Parathyroid adenoma (tissue), 2 donors: ENCODE results near the gene CLN5.

ENCODE experiments used
- H2AFZ ChIP-seq: fragments of 300-600 bp; sonication (generic); one replicate; pipeline ENCODE4 v1.7.0; 2017; ENCODE audit warnings: antibody characterized with exemption, mild to moderate bottlenecking
- H3K27ac ChIP-seq: fragments of 300-600 bp; sonication (generic); one replicate; pipeline ENCODE4 v1.7.0; 2017
- H3K27me3 ChIP-seq: fragments of 300-600 bp; sonication (generic); one replicate; pipeline ENCODE4 v1.7.0; 2017; ENCODE audit warnings: low read length; ENCODE audit not compliant: control insufficient read depth, insufficient read depth
- H3K36me3 ChIP-seq: fragments of 300-600 bp; sonication (generic); one replicate; pipeline ENCODE4 v1.7.0; 2017; ENCODE audit warnings: low read length; ENCODE audit not compliant: control insufficient read depth, insufficient read depth
- H3K4me1 ChIP-seq: fragments of 300-600 bp; sonication (generic); one replicate; pipeline ENCODE4 v1.7.0; 2017; ENCODE audit warnings: control low read depth
- H3K4me2 ChIP-seq: fragments of 300-600 bp; sonication (generic); one replicate; pipeline ENCODE4 v1.7.0; 2017; ENCODE audit warnings: low read length
- H3K4me3 ChIP-seq: fragments of 300-600 bp; sonication (generic); one replicate; pipeline ENCODE4 v1.7.0; 2017; ENCODE audit warnings: low read depth, low read length
- H3K79me2 ChIP-seq: fragments of 300-600 bp; sonication (generic); one replicate; pipeline ENCODE4 v1.7.0; 2017; ENCODE audit warnings: control low read depth
- H3K9ac ChIP-seq: fragments of 300-600 bp; sonication (generic); one replicate; pipeline ENCODE4 v1.7.0; 2017; ENCODE audit warnings: mild to moderate bottlenecking
- H3K9me3 ChIP-seq: fragments of 300-600 bp; sonication (generic); one replicate; pipeline ENCODE4 v1.7.0; 2017; ENCODE audit warnings: low read length; ENCODE audit not compliant: control insufficient read depth
- TF ChIP-seq, protein P1 (sequence below): fragments of 300-600 bp; sonication (generic); IDR thresholded peaks from one replicate; pipeline ENCODE4 v1.7.0; 2017; ENCODE audit warnings: antibody characterized with exemption, mild to moderate bottlenecking
- donor health status: primary hyperparathyroidism.

The CLN5 gene

DNA sequence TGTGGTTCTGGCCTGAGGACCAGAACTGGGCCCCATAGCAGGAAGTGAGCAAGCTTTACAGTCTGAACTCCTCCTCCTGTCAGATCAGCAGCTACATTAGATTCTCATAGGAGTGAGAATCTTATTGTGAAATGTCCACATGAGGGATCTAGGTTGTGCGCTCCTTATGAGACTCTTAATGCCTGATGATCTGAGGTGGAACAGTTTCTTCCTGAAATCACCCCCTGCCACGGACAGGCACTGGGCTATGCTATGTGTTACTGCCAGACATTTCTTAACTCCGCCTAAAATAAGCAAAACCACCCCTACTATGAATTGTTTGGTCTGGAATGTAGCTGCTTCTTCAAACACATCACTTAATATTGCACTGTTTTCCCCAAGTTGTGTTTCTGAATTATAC, 30.5 kb downstream of the CLN5 start:
- H3K27ac ChIP-seq, result no peak overlapping the region
- H3K9me3 ChIP-seq, result no peaks in the 10 kb centered on the region

DNA sequence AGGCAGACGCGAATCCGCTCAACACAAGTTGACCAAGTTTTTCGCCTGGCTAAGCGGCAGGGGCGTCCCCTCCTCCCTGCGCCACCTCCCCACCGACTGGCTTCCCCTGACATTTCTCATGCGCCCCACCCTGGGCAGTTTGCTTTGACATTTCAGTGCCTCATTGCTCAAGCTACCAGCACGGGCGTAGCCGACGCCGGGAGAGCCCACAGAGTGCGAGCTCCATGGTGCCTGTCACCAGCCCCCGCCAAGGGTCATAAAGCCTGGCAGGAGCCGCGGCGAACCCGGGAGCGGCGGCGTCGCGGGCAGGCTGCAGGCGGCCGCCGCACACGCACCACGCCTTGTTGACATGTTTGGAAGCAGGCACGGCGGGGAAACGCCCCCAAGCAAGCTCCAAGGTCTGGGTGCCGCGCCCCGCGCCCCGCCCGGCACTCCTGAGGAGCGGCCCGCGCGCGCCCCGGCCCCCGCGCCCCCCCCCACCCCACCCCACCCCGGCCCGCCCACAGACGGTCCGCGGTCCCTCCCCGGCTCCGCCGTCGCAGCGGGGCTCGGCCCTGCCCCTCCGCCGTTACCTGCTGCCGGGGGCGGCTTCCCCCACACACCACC, 34.5 kb downstream of the CLN5 start:
- H2AFZ ChIP-seq, result peak overlapping the region; percentile 96
- no peaks in the 10 kb centered on the region for H3K36me3 ChIP-seq
- peak overlapping the region; percentile 87 for H3K4me2 ChIP-seq
- H3K4me3 ChIP-seq, result peak overlapping the region; percentile 91
- peak overlapping the region; percentile 91 for H3K9ac ChIP-seq
- peak overlapping the region; percentile 90 for H3K27ac ChIP-seq
- no peaks in the 10 kb centered on the region for H3K4me1 ChIP-seq
- H3K27me3 ChIP-seq, result no peaks in the 10 kb centered on the region
- H3K79me2 ChIP-seq, result peaks cover 12% of the 10 kb centered on the region
- TF ChIP-seq, protein P1, sequence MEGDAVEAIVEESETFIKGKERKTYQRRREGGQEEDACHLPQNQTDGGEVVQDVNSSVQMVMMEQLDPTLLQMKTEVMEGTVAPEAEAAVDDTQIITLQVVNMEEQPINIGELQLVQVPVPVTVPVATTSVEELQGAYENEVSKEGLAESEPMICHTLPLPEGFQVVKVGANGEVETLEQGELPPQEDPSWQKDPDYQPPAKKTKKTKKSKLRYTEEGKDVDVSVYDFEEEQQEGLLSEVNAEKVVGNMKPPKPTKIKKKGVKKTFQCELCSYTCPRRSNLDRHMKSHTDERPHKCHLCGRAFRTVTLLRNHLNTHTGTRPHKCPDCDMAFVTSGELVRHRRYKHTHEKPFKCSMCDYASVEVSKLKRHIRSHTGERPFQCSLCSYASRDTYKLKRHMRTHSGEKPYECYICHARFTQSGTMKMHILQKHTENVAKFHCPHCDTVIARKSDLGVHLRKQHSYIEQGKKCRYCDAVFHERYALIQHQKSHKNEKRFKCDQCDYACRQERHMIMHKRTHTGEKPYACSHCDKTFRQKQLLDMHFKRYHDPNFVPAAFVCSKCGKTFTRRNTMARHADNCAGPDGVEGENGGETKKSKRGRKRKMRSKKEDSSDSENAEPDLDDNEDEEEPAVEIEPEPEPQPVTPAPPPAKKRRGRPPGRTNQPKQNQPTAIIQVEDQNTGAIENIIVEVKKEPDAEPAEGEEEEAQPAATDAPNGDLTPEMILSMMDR, result no peak
- H3K9me3 ChIP-seq, result no peaks in the 10 kb centered on the region

More for the DNA sequence above, 30.5 kb downstream of the CLN5 start:
- H3K36me3 ChIP-seq, result peaks cover under 1% of the 10 kb centered on the region
- no peak overlapping the region for H2AFZ ChIP-seq
- H3K4me1 ChIP-seq, result no peaks in the 10 kb centered on the region
- H3K27me3 ChIP-seq, result no peaks in the 10 kb centered on the region
- no peak overlapping the region for H3K4me2 ChIP-seq
- H3K79me2 ChIP-seq, result peaks cover 16% of the 10 kb centered on the region
- no peak overlapping the region for H3K9ac ChIP-seq
- TF ChIP-seq, protein P1, result no peak
- H3K4me3 ChIP-seq, result no peak overlapping the region

DNA sequence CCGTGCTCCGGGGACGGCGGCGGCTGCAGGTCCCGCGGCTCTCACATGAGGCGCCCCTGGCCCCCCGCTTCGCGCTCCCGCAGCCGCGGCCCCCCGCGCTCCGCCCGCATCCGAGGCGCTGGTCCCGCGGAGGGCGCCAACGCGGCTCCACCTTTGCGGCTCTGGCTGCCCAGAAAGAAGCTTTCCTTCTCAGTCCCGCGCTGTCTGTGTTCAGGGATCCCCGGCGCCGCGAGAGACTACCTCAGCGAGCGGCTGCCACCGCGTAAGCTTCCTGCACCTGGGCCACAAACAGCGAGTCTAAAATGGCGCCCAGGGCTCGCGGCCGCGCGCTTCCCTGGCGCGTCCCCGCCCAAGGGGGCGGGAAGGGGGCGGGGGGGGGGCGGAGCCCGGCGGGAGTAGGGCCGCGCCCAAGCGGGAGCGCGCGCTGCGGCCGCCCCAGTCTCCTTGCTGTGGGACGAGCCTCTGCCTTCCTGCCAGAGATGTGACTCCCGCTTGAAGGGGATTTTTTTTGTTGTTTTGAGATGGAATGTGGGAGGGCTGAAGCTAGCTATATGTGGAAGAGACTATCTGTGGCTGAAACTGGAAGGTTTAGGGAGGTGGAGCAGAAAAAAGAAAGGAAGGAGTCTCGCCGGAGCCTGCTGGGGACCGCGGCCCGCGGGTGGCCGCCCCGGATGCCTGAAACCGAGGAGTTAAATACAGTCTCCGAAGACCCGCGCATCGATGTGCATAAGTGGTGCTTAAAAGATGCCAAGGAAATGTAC, 35.2 kb downstream of the CLN5 start, which contains the start of gene FBXL3:
TSS of gene FBXL3 (minus strand) at position 299 of the 761 bp plus-strand sequence. CDS start 5,299 bp downstream, outside the sequence.
- Histone ChIP-seq H3K27ac (peak within 1 kb of the TSS; percentile 90), H3K4me2 (peak within 1 kb of the TSS; percentile 87), H2AFZ (peak within 1 kb of the TSS; percentile 96), H3K79me2 (peaks cover 12% of the 10 kb centered on the region), H3K4me3 (peak within 1 kb of the TSS; percentile 91), H3K27me3 (no peaks in the 10 kb centered on the region), H3K4me1 (no peaks in the 10 kb centered on the region), H3K9ac (peak within 1 kb of the TSS; percentile 91), H3K9me3 (no peaks in the 10 kb centered on the region), H3K36me3 (no peaks in the 10 kb centered on the region)
- TF ChIP-seq, protein P1, result no peak

DNA sequence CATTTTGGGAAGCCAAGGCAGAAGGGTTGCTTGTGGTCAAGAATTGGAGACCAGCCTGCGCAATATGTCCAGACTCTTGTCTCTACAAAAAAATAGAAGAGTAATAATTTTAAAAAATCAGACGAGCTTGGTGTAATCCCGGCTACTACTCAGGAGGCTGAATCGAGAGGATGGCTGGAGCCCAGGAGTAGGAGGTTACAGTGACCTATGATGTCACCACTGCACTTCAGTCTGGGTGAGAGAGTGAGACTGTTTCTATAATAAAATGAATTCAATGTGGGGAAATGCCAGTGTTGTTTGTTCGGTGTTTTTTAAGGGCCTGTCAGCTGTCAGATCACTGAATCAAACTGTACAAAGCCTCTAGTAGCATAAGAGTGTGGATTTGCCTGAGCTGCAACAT, 36.3 kb downstream of the CLN5 start:
- TF ChIP-seq, protein P1, result no peak
- no peaks in the 10 kb centered on the region for H3K27me3 ChIP-seq
- H3K27ac ChIP-seq, result no peak overlapping the region
- no peaks in the 10 kb centered on the region for H3K4me1 ChIP-seq
- no peak overlapping the region for H2AFZ ChIP-seq
- peaks cover 9% of the 10 kb centered on the region for H3K79me2 ChIP-seq
- H3K9ac ChIP-seq, result no peak overlapping the region
- H3K4me2 ChIP-seq, result no peak overlapping the region
- H3K4me3 ChIP-seq, result no peak overlapping the region
- H3K36me3 ChIP-seq, result no peaks in the 10 kb centered on the region
- no peaks in the 10 kb centered on the region for H3K9me3 ChIP-seq
